Hematopoietic multipotent progenitor cell treated with erythropoietin and hydrocortisone succinate and interleukin-3 and kit ligand, for 15 days (in vitro differentiated cells): ENCODE data around the gene FAM120B.
A peak's percentile ranks its signal among the peaks of the same experiment; 100 is the strongest.

ENCODE experiments used
- DNase-seq: peaks from one replicate; pipeline ENCODE4 v3.0.0-alpha.2; 2015; ENCODE audit warnings: low spot score

Gene FAM120B

GRCh38 chr6:170357812-170358211, 51.3 kb downstream of the FAM120B start:
- DNase-seq, result no peak

DNA sequence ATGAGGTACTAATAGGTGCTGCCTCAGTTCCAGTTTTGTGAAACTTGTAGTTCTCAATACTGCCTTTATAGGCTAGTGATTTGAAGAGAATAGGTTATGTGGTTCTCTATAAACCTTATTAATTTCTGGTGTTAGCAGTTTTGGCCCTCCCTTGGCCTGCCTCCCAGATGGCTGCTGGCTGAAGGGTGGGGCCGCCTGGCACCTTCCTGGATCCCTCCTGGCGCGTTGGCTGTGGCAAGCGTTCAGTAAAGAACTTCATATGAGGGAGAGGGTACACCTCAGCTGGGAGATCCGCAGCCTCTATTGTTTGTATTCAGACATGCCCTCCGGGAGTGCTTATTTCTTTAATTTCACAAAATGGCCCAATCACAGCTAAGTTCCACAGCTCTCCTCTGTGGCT, 51.9 kb downstream of the FAM120B start:
- DNase-seq, result no peak

DNA sequence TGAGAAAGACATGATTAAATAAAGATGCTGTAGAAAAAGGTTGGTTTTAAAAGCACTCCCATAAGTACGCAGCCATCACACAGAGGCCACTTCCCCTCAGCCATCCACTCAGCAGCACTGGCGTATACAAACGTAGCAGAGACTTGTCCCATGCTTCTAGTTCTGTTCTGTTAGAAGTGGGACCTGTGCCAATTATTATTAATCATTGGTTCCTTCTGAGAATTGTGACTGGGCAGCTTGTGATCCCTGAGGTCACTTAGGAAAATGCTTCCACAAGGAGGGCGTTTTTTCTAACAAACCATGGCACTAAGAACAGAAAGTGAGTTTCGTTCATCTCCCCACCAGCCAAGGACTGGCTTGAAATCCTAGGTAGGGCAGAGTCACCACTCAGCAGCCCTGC, 53.9 kb downstream of the FAM120B start:
- DNase-seq, result peak; percentile 30

DNA sequence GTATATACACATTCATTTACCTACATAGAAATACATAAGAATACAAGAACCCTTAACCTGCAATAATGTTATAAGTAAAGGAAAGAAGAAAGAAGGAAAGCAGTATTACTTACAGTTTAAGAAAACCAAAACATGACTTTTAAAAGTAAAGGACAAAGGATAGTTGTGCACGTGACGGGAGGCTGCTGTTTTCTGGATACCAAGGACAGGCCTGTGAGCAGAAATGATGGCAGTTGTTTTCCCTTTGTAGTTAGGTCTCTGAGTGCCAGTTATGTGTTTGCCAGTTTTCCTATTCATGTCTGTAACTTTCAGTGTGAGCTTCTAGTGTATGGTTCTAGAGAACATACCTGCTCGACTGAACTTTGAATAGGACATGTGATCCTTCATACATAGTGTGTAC, 54.8 kb downstream of the FAM120B start:
- DNase-seq, result no peak

DNA sequence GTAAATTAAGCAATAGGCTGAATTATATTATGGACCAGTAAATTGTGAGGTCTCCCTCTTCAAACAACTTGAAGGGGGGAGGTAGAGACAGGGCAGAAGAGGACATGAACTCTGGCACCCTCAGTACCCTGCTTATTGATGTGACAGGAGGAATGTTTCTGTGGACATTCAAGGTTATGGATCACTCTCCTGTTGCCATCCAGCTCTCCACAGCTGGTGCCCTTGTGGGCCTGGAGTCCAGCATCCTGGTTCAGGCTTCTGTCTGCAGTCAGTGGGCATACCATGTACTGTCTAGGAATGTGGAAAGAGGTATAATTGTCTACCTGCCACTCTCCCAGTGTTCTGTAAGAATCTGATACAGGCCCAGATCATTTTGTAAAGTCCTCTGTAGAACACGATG, 55.6 kb downstream of the FAM120B start:
- no peak for DNase-seq

GRCh38 chr6:170363255-170363654, 56.7 kb downstream of the FAM120B start:
- no peak for DNase-seq

- DNase-seq, result no peak
Observed at GRCh38 chr6:170365121-170365520, 58.6 kb downstream of the FAM120B start.

DNA sequence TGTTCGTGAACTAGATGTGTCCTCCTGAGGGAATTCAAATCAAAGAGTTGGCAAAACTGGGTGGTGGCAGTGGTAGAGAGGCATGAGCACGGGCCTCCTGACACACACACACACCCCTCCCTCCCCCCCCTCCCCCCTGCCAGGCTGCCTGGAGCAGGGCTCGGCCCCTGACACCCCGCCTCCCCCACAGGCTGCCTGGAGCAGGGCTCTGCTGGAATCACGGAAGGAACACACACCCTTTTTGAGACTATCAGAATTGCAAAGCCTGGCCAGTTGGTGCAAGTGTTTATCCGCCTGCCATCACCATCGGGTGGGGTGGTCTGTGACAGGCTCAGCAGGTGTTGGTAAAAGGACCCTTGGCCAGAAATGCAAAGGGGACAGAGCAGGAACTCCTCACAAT, 59.0 kb downstream of the FAM120B start:
- DNase-seq, result no peak

DNA sequence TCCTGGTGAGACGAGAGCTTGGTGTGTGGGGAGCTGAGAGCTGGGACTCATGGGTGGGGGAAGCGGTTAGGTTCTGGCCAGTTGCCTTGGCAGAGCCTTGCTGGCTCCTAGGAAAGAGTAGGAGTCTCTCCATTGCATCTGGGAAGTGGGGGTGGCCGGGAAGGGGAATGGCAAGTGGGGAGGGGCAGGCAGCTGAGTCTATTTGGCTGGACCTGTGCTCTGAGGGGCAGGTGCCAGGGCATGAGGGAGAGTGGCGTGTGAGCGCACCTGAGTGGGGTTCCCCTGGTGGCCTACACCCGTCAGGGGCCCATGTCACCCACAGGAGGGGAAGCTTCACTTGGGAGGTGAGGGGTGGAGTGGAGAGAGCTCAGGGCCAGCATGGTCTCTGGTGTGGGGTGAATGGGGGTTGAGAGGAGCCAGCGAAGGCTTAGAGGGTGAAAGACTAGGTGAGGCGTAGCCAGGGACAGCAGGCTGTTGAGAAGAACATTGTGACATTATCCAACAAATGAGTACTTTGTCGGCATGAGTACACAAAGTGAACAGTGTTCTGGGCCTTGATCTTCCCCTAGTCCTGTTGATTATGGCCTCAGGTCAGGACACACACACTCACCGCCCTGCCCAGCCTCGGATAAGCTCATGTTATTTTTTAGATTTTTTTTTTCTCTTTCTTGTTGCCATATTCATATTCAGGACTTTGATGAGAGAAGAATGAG, 59.8 kb downstream of the FAM120B start:
- no peak for DNase-seq

DNA sequence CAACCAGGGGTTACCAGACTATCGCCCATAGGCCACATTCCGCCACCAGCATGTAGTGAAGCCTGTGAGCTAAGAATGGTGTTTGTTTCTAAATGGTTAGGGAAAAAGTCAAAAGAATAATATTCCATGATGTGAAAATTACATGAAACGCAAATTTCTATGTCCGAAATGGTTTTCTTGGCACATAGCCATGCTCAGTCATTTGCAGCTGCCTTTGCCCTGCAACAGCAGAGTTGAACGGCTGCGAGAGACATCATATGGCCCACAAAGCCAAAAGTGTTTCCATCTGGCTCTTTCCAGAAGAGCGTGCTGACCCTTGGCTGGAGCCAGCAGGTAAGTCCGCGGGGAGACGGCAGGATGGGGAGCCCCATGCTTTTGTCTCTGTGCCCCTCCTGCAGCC, 60.7 kb downstream of the FAM120B start:
- no peak for DNase-seq

GRCh38 chr6:170368544-170368943, 62.0 kb downstream of the FAM120B start:
- no peak for DNase-seq

DNA sequence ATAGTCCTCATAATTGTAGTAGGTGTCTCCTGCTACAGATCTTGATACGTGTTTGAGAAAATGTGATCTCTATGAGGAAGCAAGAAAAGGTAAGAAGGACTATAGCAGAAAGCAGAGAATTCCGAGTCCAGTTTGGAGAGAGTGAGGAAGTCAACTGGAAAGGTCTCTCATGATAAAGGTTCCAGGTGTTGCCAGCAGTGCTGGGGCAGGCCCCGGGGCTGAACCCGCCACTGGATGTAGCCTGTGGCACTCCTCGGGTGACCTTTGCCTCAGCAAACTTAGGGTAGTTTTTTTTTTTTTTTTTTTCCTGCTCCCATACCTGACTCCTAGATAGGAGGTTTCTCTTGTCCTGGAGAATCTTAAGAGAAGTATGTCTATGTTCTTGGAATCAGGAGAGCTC, 62.8 kb downstream of the FAM120B start:
- no peak for DNase-seq

GRCh38 chr6:170370416-170370815, 63.9 kb downstream of the FAM120B start:
- DNase-seq, result no peak

GRCh38 chr6:170371080-170371479, 64.5 kb downstream of the FAM120B start:
- DNase-seq, result no peak

- no peak for DNase-seq
Observed at GRCh38 chr6:170371588-170371987, 65.0 kb downstream of the FAM120B start.

GRCh38 chr6:170372380-170373325, 66.1 kb downstream of the FAM120B start:
- no peak for DNase-seq

DNA sequence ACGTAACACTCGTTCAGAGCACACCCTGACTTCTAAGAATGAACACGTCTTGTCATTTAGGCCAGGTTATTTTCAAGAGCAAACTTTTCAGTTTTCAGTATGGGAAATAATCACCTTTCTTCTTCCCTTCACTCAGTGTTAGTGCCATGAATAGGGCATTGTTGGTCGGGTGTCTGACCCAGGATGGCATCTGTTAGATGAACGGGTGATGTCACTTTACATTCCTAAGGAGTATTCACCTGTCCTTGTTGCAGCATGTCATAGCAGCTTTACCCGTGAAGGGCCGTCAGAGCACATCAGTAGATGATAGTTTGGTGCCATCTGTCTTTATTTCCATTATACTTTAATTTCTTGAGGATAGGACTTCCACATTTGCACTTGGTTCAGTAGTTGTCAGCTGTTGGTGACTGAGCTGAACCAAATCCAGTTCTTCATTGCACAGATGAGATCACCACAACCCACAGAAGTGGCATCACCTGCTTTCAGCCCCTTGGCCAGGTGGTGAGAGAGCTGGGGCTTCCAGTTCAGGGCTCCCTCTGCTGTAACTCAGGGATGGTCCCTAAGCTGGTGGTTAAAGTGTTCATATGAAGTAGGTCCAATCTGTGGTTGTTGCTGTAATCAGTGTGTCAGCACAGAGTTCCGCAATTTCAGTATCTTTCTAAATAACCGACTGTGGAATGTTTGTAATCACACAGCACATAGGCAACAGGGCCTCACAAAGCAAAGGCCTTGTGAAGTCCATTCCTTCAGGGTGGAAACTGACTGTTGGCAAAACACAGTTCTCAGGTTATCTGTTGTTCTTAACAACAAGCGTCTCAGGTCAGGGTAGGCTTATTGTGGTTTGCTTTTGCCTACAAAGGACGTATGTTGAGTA, 68.2 kb downstream of the FAM120B start:
- no peak for DNase-seq

GRCh38 chr6:170375661-170376060, 69.1 kb downstream of the FAM120B start:
- no peak for DNase-seq

- no peak for DNase-seq
Observed at GRCh38 chr6:170376386-170377043, 70.0 kb downstream of the FAM120B start.

DNA sequence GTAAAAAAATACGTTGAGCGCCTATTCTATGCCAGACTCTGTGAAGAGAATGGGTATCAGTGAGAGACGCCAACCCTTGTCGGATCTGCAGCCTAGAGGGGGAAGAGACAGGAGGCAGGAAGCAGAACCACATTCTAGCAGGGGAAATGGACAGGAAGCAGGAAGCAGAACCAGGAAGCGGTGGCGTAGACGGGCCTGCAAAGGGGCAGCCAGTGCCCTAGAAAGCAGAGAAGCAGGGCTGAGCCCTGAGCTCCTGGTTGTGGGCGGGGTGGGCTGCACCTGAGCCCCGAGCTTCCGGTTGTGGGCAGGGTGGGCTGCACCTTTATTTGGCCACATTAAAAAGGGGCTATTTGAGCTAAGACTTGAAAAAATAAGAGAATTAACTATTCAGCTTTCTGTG, 71.9 kb downstream of the FAM120B start:
- DNase-seq, result no peak

- DNase-seq, result no peak
Observed at GRCh38 chr6:170381562-170381961, 75.0 kb downstream of the FAM120B start.
